ENCODE measurements around the gene C1QBP. TPM values are rescaled to one million over a fixed set of nuclear protein-coding genes. Genes with fewer than 3 reads are reported as not detected.
A peak's percentile ranks its signal among the peaks of the same experiment; 100 is the strongest.

C1QBP gene, protein sequence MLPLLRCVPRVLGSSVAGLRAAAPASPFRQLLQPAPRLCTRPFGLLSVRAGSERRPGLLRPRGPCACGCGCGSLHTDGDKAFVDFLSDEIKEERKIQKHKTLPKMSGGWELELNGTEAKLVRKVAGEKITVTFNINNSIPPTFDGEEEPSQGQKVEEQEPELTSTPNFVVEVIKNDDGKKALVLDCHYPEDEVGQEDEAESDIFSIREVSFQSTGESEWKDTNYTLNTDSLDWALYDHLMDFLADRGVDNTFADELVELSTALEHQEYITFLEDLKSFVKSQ
- 10 to 100 TPM; 58.1 to 96.9 (median 73.2) TPM for total RNA-seq
- 100 to 1,000 TPM in 1 of 2 donors, 10 to 100 TPM in 1; 73.6 to 192 TPM for polyA plus RNA-seq
- long read RNA-seq, donor 1, transcript C1QBP-201 (6 exons, 1,169 nt) = major isoform, 141 of 146 reads
- long read RNA-seq, donor 1, partial matches to known transcripts = 1 of 146 reads
- long read RNA-seq, donor 1, other reads (novel, unspliced or antisense) = 3 of 146 reads
- long read RNA-seq, donor 2, transcript C1QBP-203 (2 exons, 911 nt) = minor isoform, 5 of 297 reads
- long read RNA-seq, donor 2, transcript C1QBP-201 (6 exons, 1,169 nt) = major isoform, 193 of 297 reads
- long read RNA-seq, donor 2, partial matches to known transcripts = 98 of 297 reads
- long read RNA-seq, donor 2, other reads (novel, unspliced or antisense) = 0 of 297 reads
- long read RNA-seq, donor 3, transcript C1QBP-201 (6 exons, 1,169 nt) = major isoform, 184 of 197 reads
- long read RNA-seq, donor 3, partial matches to known transcripts = 3 of 197 reads
- long read RNA-seq, donor 3, other reads (novel, unspliced or antisense) = 8 of 197 reads

DNA sequence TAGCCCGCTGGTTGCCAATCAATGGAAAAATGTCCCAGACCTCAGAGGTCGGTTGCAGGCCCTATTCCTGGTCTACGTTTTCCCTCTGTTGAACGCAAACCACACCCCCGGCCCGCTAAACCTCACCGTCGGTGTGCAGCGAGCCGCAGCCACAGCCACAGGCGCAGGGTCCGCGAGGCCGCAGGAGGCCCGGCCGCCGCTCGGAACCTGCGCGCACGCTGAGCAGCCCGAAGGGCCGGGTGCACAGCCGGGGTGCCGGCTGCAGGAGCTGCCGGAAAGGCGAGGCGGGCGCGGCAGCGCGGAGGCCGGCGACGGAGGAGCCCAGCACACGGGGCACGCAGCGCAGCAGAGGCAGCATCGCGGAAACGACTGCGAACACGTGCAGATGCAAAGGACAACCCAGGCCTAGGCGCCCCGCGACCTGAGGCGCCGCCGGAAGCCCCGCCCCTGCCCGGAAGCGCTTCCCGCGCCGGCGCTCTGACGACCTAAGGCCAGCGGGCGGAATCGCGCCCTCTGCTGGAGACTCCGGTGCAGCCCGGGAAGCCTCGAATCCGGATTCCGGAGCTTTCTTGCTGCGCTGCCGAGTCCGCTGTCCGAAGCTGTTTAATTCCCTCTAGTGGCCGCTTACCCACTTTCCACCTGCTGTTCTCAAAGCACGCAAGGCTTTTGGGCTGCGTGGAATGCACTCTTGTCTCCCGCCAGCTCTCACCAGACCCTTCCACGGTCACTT, at the start of gene C1QBP:
TSS of gene C1QBP (minus strand) at position 440 of the 730 bp plus-strand sequence. CDS start at position 358, 82 bp downstream.
- peak within 1 kb of the TSS; percentile 75 for H3K4me3 ChIP-seq
- H3K9me3 ChIP-seq = no peaks in the 10 kb centered on the region
- WGBS, 3 donors = 0 to 1% (median 0%) methylated on average over 55 to 75 of the region's 75 CpGs
- DNase-seq = peak; percentile 83 to 96 (median 93)
- intact Hi-C loops (cut with DNase I) = no loop called here
- H3K36me3 ChIP-seq = no peaks in the 10 kb centered on the region
- H3K27me3 ChIP-seq = no peaks in the 10 kb centered on the region
- TF ChIP-seq POLR2A (IDR thresholded peaks at IDR 0.05) (peak; percentile 38), EP300 (IDR thresholded peaks at IDR 0.05) (no peak)
- TF ChIP-seq, protein P1, sequence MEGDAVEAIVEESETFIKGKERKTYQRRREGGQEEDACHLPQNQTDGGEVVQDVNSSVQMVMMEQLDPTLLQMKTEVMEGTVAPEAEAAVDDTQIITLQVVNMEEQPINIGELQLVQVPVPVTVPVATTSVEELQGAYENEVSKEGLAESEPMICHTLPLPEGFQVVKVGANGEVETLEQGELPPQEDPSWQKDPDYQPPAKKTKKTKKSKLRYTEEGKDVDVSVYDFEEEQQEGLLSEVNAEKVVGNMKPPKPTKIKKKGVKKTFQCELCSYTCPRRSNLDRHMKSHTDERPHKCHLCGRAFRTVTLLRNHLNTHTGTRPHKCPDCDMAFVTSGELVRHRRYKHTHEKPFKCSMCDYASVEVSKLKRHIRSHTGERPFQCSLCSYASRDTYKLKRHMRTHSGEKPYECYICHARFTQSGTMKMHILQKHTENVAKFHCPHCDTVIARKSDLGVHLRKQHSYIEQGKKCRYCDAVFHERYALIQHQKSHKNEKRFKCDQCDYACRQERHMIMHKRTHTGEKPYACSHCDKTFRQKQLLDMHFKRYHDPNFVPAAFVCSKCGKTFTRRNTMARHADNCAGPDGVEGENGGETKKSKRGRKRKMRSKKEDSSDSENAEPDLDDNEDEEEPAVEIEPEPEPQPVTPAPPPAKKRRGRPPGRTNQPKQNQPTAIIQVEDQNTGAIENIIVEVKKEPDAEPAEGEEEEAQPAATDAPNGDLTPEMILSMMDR (IDR thresholded peaks at IDR 0.05) = peak; percentile 95 to 100 (median 96)
- peak within 1 kb of the TSS in 1 of 2 donors; percentile 55 for H3K27ac ChIP-seq
- peaks cover 2% of the 10 kb centered on the region for H3K4me1 ChIP-seq (ENCODE audit: insufficient read depth)

DNA sequence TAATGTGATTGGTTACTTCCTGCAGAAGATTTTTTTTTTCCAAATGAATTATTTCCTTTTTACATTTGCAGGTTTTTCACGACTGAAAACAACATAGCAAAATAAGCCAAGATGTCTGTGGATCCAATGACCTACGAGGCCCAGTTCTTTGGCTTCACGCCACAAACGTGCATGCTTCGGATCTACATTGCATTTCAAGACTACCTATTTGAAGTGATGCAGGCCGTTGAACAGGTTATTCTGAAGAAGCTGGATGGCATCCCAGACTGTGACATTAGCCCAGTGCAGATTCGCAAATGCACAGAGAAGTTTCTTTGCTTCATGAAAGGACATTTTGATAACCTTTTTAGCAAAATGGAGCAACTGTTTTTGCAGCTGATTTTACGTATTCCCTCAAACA, 49.8 kb upstream of the C1QBP start:
- Histone ChIP-seq H3K4me3 (no peak overlapping the region), H3K27me3 (no peaks in the 10 kb centered on the region), H3K4me1 (ENCODE audit: insufficient read depth) (peaks cover 10% of the 10 kb centered on the region), H3K27ac (no peak overlapping the region), H3K36me3 (no peaks in the 10 kb centered on the region), H3K9me3 (no peaks in the 10 kb centered on the region)
- intact Hi-C loops (cut with DNase I) = no loop called here
- TF ChIP-seq, protein P1 (IDR thresholded peaks at IDR 0.05) = no peak
- no peak for TF ChIP-seq POLR2A (IDR thresholded peaks at IDR 0.05)
- TF ChIP-seq EP300 (IDR thresholded peaks at IDR 0.05) = no peak
- 80 to 85% (median 81%) methylated on average over 8 of the region's 8 CpGs for WGBS, 3 donors
- DNase-seq = peak in 1 of 5 donors; percentile 39

DNA sequence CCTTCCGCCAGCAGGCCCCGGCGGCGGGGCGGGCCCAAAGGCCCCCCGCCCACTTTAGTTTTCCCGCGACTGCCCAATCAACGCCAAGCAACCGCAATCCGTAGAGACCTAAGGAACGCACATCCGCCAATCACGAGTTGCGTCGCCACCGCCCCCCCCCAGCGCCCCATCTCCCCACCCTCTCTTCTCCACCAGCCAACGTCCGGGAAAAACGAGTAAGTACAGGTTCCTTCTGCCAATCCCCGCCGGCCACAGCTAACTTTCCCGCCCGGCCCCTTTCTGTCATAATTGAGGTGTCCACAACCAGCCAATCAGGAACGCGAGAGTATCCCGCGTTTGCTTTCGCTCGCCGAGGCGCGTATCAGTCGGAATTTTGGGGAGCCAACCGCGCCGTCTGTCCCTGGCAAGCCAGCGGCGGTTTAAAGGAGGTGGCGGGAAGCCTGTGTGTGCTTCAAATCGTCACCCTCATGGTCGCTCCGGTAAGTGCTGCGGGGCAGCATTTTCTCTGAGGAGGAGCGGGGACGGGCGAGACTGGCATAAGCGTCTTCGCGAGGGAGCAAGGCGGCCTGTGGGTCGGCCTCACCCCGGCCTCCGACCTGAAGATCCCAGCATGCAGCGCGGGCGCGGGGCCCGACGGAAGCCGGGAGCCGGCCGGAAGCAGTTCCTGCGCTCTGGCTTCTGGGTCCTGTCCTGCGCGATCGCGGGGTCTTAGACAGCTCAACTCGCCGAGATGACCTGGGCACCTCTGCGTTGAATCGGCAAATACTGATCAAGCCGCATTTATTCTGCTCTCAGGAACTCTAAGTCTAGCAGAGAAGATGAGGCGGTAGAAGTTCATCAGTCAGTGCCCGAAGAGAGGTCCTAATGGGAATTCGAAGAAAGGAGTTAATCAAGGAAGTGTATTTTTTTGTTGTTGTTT, 47.5 kb upstream of the C1QBP start, which contains the start of gene MIS12:
TSS of gene MIS12 (plus strand) at position 361 of the 919 bp plus-strand sequence. CDS start 2,297 bp downstream, outside the sequence.
- intact Hi-C loops (cut with DNase I) = no loop called here
- DNase-seq = peak; percentile 95 to 99 (median 98)
- peak within 1 kb of the TSS; percentile 96 to 99 for H3K27ac ChIP-seq
- no peaks in the 10 kb centered on the region for H3K27me3 ChIP-seq
- no peaks in the 10 kb centered on the region for H3K9me3 ChIP-seq
- TF ChIP-seq, protein P1 (IDR thresholded peaks at IDR 0.05) = peak in 2 of 3 donors; percentile 13 to 23
- peak; percentile 38 for TF ChIP-seq EP300 (IDR thresholded peaks at IDR 0.05)
- peak; percentile 81 for TF ChIP-seq POLR2A (IDR thresholded peaks at IDR 0.05)
- 0 to 1% (median 0%) methylated on average over 72 to 77 of the region's 77 CpGs for WGBS, 3 donors
- H3K36me3 ChIP-seq = no peaks in the 10 kb centered on the region
- peaks cover 10% of the 10 kb centered on the region for H3K4me1 ChIP-seq (ENCODE audit: insufficient read depth)
- peak within 1 kb of the TSS; percentile 80 for H3K4me3 ChIP-seq

Measured in ovary (tissue), 10 donors.